Measurements from ENCODE around the gene BIN1.
"Not testable (repeated sequence)": the region's sequence is repeated elsewhere in the genome, so short reads cannot be mapped to it uniquely, and the experiment has no call there.

BIN1 gene

GRCh38 chr2:127121776-127122176 lies 14.8 kb upstream of the BIN1 start:
- Mint-ChIP-seq H3K27ac (no peak overlapping the region), H3K9me3 (no peaks in the 10 kb centered on the region), H3K4me1 (ENCODE audit: low read depth) (no peaks in the 10 kb centered on the region), H3K4me3 (no peak overlapping the region), H3K27me3 (ENCODE audit: low read depth) (peaks cover 8% of the 10 kb centered on the region), H3K36me3 (ENCODE audit: low read depth) (no peaks in the 10 kb centered on the region)
- DNase-seq (ENCODE audit: low spot score): no peak

- H3K36me3 Mint-ChIP-seq (ENCODE audit: low read depth): no peaks in the 10 kb centered on the region
- no peaks in the 10 kb centered on the region for H3K4me1 Mint-ChIP-seq (ENCODE audit: low read depth)
- H3K4me3 Mint-ChIP-seq: no peak overlapping the region
- H3K27ac Mint-ChIP-seq: no peak overlapping the region
- DNase-seq (ENCODE audit: low spot score): no peak
- no peaks in the 10 kb centered on the region for H3K9me3 Mint-ChIP-seq
- peaks cover 7% of the 10 kb centered on the region for H3K27me3 Mint-ChIP-seq (ENCODE audit: low read depth)
These were observed 14.4 kb upstream of the BIN1 start for GRCh38 chr2:127121353-127121752.

GRCh38 chr2:127120408-127120807 lies 13.5 kb upstream of the BIN1 start:
- H3K4me1 Mint-ChIP-seq (ENCODE audit: low read depth): not testable (repeated sequence)

GRCh38 chr2:127118467-127118866 lies 11.5 kb upstream of the BIN1 start:
- no peaks in the 10 kb centered on the region for H3K36me3 Mint-ChIP-seq (ENCODE audit: low read depth)
- peaks cover 6% of the 10 kb centered on the region for H3K27me3 Mint-ChIP-seq (ENCODE audit: low read depth)
- H3K9me3 Mint-ChIP-seq: no peaks in the 10 kb centered on the region

More at GRCh38 chr2:127120408-127120807, 13.5 kb upstream of the BIN1 start:
- DNase-seq (ENCODE audit: low spot score); H3K27me3 Mint-ChIP-seq (ENCODE audit: low read depth); H3K36me3 Mint-ChIP-seq (ENCODE audit: low read depth); H3K9me3 Mint-ChIP-seq; H3K4me3 Mint-ChIP-seq; H3K27ac Mint-ChIP-seq: not testable (repeated sequence)

GRCh38 chr2:127118038-127118437 lies 11.1 kb upstream of the BIN1 start:
- Mint-ChIP-seq H3K9me3 (no peaks in the 10 kb centered on the region), H3K4me3 (no peak overlapping the region), H3K27ac (no peak overlapping the region), H3K27me3 (ENCODE audit: low read depth) (peaks cover 7% of the 10 kb centered on the region), H3K4me1 (ENCODE audit: low read depth) (no peaks in the 10 kb centered on the region), H3K36me3 (ENCODE audit: low read depth) (no peaks in the 10 kb centered on the region)
- no peak for DNase-seq (ENCODE audit: low spot score)

More at GRCh38 chr2:127118467-127118866, 11.5 kb upstream of the BIN1 start:
- no peak overlapping the region for H3K27ac Mint-ChIP-seq
- H3K4me1 Mint-ChIP-seq (ENCODE audit: low read depth): no peaks in the 10 kb centered on the region
- no peak overlapping the region for H3K4me3 Mint-ChIP-seq
- no peak for DNase-seq (ENCODE audit: low spot score)

GRCh38 chr2:127117603-127118002 lies 10.6 kb upstream of the BIN1 start:
- no peak overlapping the region for H3K27ac Mint-ChIP-seq
- no peak overlapping the region for H3K4me3 Mint-ChIP-seq
- no peaks in the 10 kb centered on the region for H3K9me3 Mint-ChIP-seq
- no peaks in the 10 kb centered on the region for H3K36me3 Mint-ChIP-seq (ENCODE audit: low read depth)
- peaks cover 11% of the 10 kb centered on the region for H3K27me3 Mint-ChIP-seq (ENCODE audit: low read depth)
- DNase-seq (ENCODE audit: low spot score): no peak
- no peaks in the 10 kb centered on the region for H3K4me1 Mint-ChIP-seq (ENCODE audit: low read depth)

GRCh38 chr2:127115471-127116199 lies 8.7 kb upstream of the BIN1 start:
- Mint-ChIP-seq H3K9me3 (no peaks in the 10 kb centered on the region), H3K4me1 (ENCODE audit: low read depth) (no peaks in the 10 kb centered on the region), H3K27ac (no peak overlapping the region), H3K4me3 (no peak overlapping the region), H3K36me3 (ENCODE audit: low read depth) (no peaks in the 10 kb centered on the region), H3K27me3 (ENCODE audit: low read depth) (peaks cover 27% of the 10 kb centered on the region)
- DNase-seq (ENCODE audit: low spot score): no peak

GRCh38 chr2:127110985-127111384 lies 4.0 kb upstream of the BIN1 start:
- no peaks in the 10 kb centered on the region for H3K9me3 Mint-ChIP-seq
- H3K27me3 Mint-ChIP-seq (ENCODE audit: low read depth): peaks cover 42% of the 10 kb centered on the region
- no peaks in the 10 kb centered on the region for H3K36me3 Mint-ChIP-seq (ENCODE audit: low read depth)
- H3K4me1 Mint-ChIP-seq (ENCODE audit: low read depth): peaks cover 7% of the 10 kb centered on the region
- no peak overlapping the region for H3K4me3 Mint-ChIP-seq
- H3K27ac Mint-ChIP-seq: no peak overlapping the region
- DNase-seq (ENCODE audit: low spot score): no peak

- Mint-ChIP-seq H3K9me3 (no peaks in the 10 kb centered on the region), H3K27ac (no peak overlapping the region), H3K4me1 (ENCODE audit: low read depth) (peaks cover 7% of the 10 kb centered on the region), H3K27me3 (ENCODE audit: low read depth) (peaks cover 51% of the 10 kb centered on the region), H3K4me3 (peak overlapping the region; percentile 55), H3K36me3 (ENCODE audit: low read depth) (no peaks in the 10 kb centered on the region)
- no peak for DNase-seq (ENCODE audit: low spot score)
These were observed 1.2 kb upstream of the BIN1 start for GRCh38 chr2:127108090-127108523.

GRCh38 chr2:127107622-127107999 lies 657 bp upstream of the BIN1 start:
- peak overlapping the region; percentile 84 for H3K4me3 Mint-ChIP-seq
- no peak for DNase-seq (ENCODE audit: low spot score)
- no peak overlapping the region for H3K27ac Mint-ChIP-seq

GRCh38 chr2:127106457-127106990 lies 430 bp downstream of the BIN1 start:
- peak; percentile 11 for DNase-seq (ENCODE audit: low spot score)
- Mint-ChIP-seq H3K4me1 (ENCODE audit: low read depth) (peaks cover 7% of the 10 kb centered on the region), H3K4me3 (peak overlapping the region; percentile 57), H3K27ac (no peak overlapping the region), H3K27me3 (ENCODE audit: low read depth) (peaks cover 42% of the 10 kb centered on the region), H3K9me3 (no peaks in the 10 kb centered on the region), H3K36me3 (ENCODE audit: low read depth) (no peaks in the 10 kb centered on the region)

More at GRCh38 chr2:127107622-127107999, 657 bp upstream of the BIN1 start:
- no peaks in the 10 kb centered on the region for H3K36me3 Mint-ChIP-seq (ENCODE audit: low read depth)
- H3K9me3 Mint-ChIP-seq: no peaks in the 10 kb centered on the region
- peaks cover 7% of the 10 kb centered on the region for H3K4me1 Mint-ChIP-seq (ENCODE audit: low read depth)
- peaks cover 48% of the 10 kb centered on the region for H3K27me3 Mint-ChIP-seq (ENCODE audit: low read depth)

GRCh38 chr2:127105656-127106456 lies 1.1 kb downstream of the BIN1 start:
- Mint-ChIP-seq H3K36me3 (ENCODE audit: low read depth) (no peaks in the 10 kb centered on the region), H3K4me1 (ENCODE audit: low read depth) (peaks cover 7% of the 10 kb centered on the region), H3K27ac (no peak overlapping the region), H3K27me3 (ENCODE audit: low read depth) (peaks cover 39% of the 10 kb centered on the region), H3K9me3 (no peaks in the 10 kb centered on the region), H3K4me3 (peak overlapping the region; percentile 57)
- no peak for DNase-seq (ENCODE audit: low spot score)

- no peak for DNase-seq (ENCODE audit: low spot score)
- H3K4me3 Mint-ChIP-seq: peak overlapping the region; percentile 36
- H3K9me3 Mint-ChIP-seq: no peaks in the 10 kb centered on the region
- H3K27ac Mint-ChIP-seq: no peak overlapping the region
- H3K36me3 Mint-ChIP-seq (ENCODE audit: low read depth): no peaks in the 10 kb centered on the region
- peaks cover 7% of the 10 kb centered on the region for H3K4me1 Mint-ChIP-seq (ENCODE audit: low read depth)
- peaks cover 39% of the 10 kb centered on the region for H3K27me3 Mint-ChIP-seq (ENCODE audit: low read depth)
These were observed 1.9 kb downstream of the BIN1 start for GRCh38 chr2:127104881-127105655.
